Left ventricle myocardium inferior (tissue), 1 donor: ENCODE measurements around the gene CLC. TPM values are rescaled to one million over a fixed set of nuclear protein-coding genes. Genes with fewer than 3 reads are reported as not detected.

Source experiments
- DNase-seq: peaks from one replicate; pipeline ENCODE4 v3.0.0-alpha.2; 2020
- H3K27ac ChIP-seq: fragments of 200-600 bp; replicated peaks from 2 replicates; pipeline ENCODE4 v1.8.0; 2021
- H3K27me3 ChIP-seq: fragments of 200-600 bp; 2 replicates; pipeline ENCODE4 v1.8.0; 2021; ENCODE audit warnings: low read depth
- H3K36me3 ChIP-seq: fragments of 200-600 bp; 2 replicates; pipeline ENCODE4 v1.8.0; 2021
- H3K4me1 ChIP-seq: fragments of 200-600 bp; 2 replicates; pipeline ENCODE4 v1.8.0; 2021
- H3K4me3 ChIP-seq: fragments of 200-600 bp; 2 replicates; pipeline ENCODE4 v1.8.0; 2021; ENCODE audit warnings: mild to moderate bottlenecking, moderate library complexity
- H3K9me3 ChIP-seq: fragments of 200-600 bp; replicated peaks from 2 replicates; pipeline ENCODE4 v1.8.0; 2021
- CTCF ChIP-seq: fragments of 200-600 bp; IDR thresholded peaks from 2 replicates; pipeline ENCODE4 v1.8.0; 2021; ENCODE audit warnings: antibody characterized with exemption, mild to moderate bottlenecking, borderline replicate concordance
- intact Hi-C: fragments of 100-400 bp; cut with micrococcal nuclease; formaldehyde crosslinking; loops from one replicate; pipeline ENCODE4 v1.11.0; 2022
- total RNA-seq: library from RNA; stranded (reverse); fragmentation: NEBNext Ultra II Directional; extraction: Animal tissue kit (Norgen Biotek cat#: 25700); gene quantifications from one replicate; pipeline ENCODE4 v1.2.1, GENCODE V29; 2021
- donor health status: DM: no; HTN: yes; CAD: no; lungs with severe emphysema.

Gene CLC
- total RNA-seq, 1 donor from 2014 or later = not detected

GRCh38 chr19:39740395-39740794, 2.6 kb upstream of the CLC start:
- intact Hi-C loops = no loop called here

GRCh38 chr19:39738814-39739213, 985 bp upstream of the CLC start:
- TF ChIP-seq CTCF = no peak
- Histone ChIP-seq H3K4me1 (no peaks in the 10 kb centered on the region), H3K9me3 (no peaks in the 10 kb centered on the region), H3K36me3 (no peaks in the 10 kb centered on the region), H3K4me3 (no peak overlapping the region), H3K27me3 (peaks cover 59% of the 10 kb centered on the region), H3K27ac (no peak overlapping the region)
- intact Hi-C loops = no loop called here
- no peak for DNase-seq

More at GRCh38 chr19:39740395-39740794, 2.6 kb upstream of the CLC start:
- no peaks in the 10 kb centered on the region for H3K36me3 ChIP-seq
- H3K4me3 ChIP-seq = no peak overlapping the region
- no peak for DNase-seq
- no peaks in the 10 kb centered on the region for H3K9me3 ChIP-seq
- no peak overlapping the region for H3K27ac ChIP-seq
- peaks cover 69% of the 10 kb centered on the region for H3K27me3 ChIP-seq
- H3K4me1 ChIP-seq = no peaks in the 10 kb centered on the region
- TF ChIP-seq CTCF = no peak

- no peak overlapping the region for H3K27ac ChIP-seq
- no peaks in the 10 kb centered on the region for H3K36me3 ChIP-seq
- DNase-seq = no peak
- TF ChIP-seq CTCF = no peak
- peaks cover 46% of the 10 kb centered on the region for H3K27me3 ChIP-seq
- no peaks in the 10 kb centered on the region for H3K9me3 ChIP-seq
- intact Hi-C loops = no loop called here
- H3K4me3 ChIP-seq = no peak overlapping the region
- H3K4me1 ChIP-seq = no peaks in the 10 kb centered on the region
Measured at GRCh38 chr19:39737351-39737750, 478 bp downstream of the CLC start.

- intact Hi-C loops = no loop called here
- H3K4me3 ChIP-seq = no peak overlapping the region
Measured at GRCh38 chr19:39736088-39736487, 1.7 kb downstream of the CLC start.

GRCh38 chr19:39735688-39736087, 2.1 kb downstream of the CLC start:
- Histone ChIP-seq H3K4me1 (no peaks in the 10 kb centered on the region), H3K9me3 (no peaks in the 10 kb centered on the region), H3K36me3 (no peaks in the 10 kb centered on the region), H3K27ac (no peak overlapping the region), H3K4me3 (no peak overlapping the region), H3K27me3 (peaks cover 41% of the 10 kb centered on the region)
- intact Hi-C loops = no loop called here
- no peak for DNase-seq
- TF ChIP-seq CTCF = no peak

More at GRCh38 chr19:39736088-39736487, 1.7 kb downstream of the CLC start:
- Histone ChIP-seq H3K27ac (no peak overlapping the region), H3K36me3 (no peaks in the 10 kb centered on the region), H3K27me3 (peaks cover 44% of the 10 kb centered on the region), H3K9me3 (no peaks in the 10 kb centered on the region), H3K4me1 (no peaks in the 10 kb centered on the region)
- no peak for DNase-seq
- no peak for TF ChIP-seq CTCF

- no peak for TF ChIP-seq CTCF
- Histone ChIP-seq H3K27ac (no peak overlapping the region), H3K27me3 (peaks cover 41% of the 10 kb centered on the region), H3K9me3 (no peaks in the 10 kb centered on the region), H3K4me3 (no peak overlapping the region), H3K36me3 (no peaks in the 10 kb centered on the region), H3K4me1 (no peaks in the 10 kb centered on the region)
- DNase-seq = no peak
- intact Hi-C loops = no loop called here
Measured at GRCh38 chr19:39733841-39734240, 4.0 kb downstream of the CLC start.
